Kidney (tissue), 14 donors: ENCODE results near the gene GNRH2. TPM values are rescaled to one million over a fixed set of nuclear protein-coding genes. Genes with fewer than 3 reads are reported as not detected.

Experiments
- DNase-seq, 5 donors: peaks; one replicate each; pipeline ENCODE4 v3.0.0-alpha.2; 2013 to 2020
- FAIRE-seq: peaks from 2 replicates; lab custom pipeline; 2012; peaks lifted over from hg19 to GRCh38; lab: Jason Lieb, UNC
- H3K27ac ChIP-seq, 2 donors: one replicate each; pipeline ENCODE4 v1.7.0; 2013; ENCODE audit warnings: low read depth in 2 of 2, low read length in 2 of 2, inconsistent platforms in 1 of 2
- H3K27me3 ChIP-seq: one replicate; pipeline ENCODE4 v1.7.1; 2013; ENCODE audit warnings: low read length, inconsistent platforms; ENCODE audit not compliant: control insufficient read depth, insufficient read depth
- H3K36me3 ChIP-seq, 3 donors: one replicate each; pipeline versions ENCODE4 v1.7.0 to v1.7.1; 2013; ENCODE audit warnings: low read length in 3 of 3, control low read depth in 1 of 3, inconsistent platforms in 1 of 3; ENCODE audit not compliant: insufficient read depth in 3 of 3, control insufficient read depth in 2 of 3
- H3K4me1 ChIP-seq, 3 donors: one replicate each; pipeline versions ENCODE4 v1.7.0 to v1.7.1; 2013; ENCODE audit warnings: low read length in 3 of 3, inconsistent platforms in 1 of 3, low read depth in 1 of 3; ENCODE audit not compliant: control insufficient read depth in 2 of 3, insufficient read depth in 2 of 3
- H3K4me3 ChIP-seq, 3 donors: one replicate each; pipeline versions ENCODE4 v1.7.0 to v1.8.1; 2013; ENCODE audit warnings: low read length in 3 of 3, control low read depth in 1 of 3, inconsistent platforms in 1 of 3
- H3K9ac ChIP-seq, 3 donors: one replicate each; pipeline versions ENCODE4 v1.7.0 to v1.7.1; 2013; ENCODE audit warnings: low read length in 3 of 3, control low read depth in 1 of 3, inconsistent platforms in 1 of 3
- H3K9me3 ChIP-seq, 3 donors: one replicate each; pipeline versions ENCODE4 v1.7.0 to v1.7.1; 2013; ENCODE audit warnings: low read length in 3 of 3, control low read depth in 1 of 3, inconsistent platforms in 1 of 3; ENCODE audit not compliant: control insufficient read depth in 2 of 3, insufficient read depth in 1 of 3
- intact Hi-C: fragments of 100-400 bp; cut with DNase I; formaldehyde crosslinking; loops from one replicate; pipeline ENCODE4 v1.11.1; 2022
- polyA plus RNA-seq: library from polyadenylated mRNA; stranded (reverse); fragments of 350-450 nt; fragmentation: Illumina TruSeq; extraction: RNeasy Lipid Tissue Mini Kit (QIAGEN cat#74804); gene quantifications from one replicate; pipeline ENCODE4 v1.2.3, GENCODE V29; 2014; ENCODE audit warnings: low read depth, low replicate concordance; ENCODE audit not compliant: insufficient read depth
- total RNA-seq: library from RNA; stranded (reverse); fragmentation: NEBNext Ultra II Directional; extraction: Animal tissue kit (Norgen Biotek cat#: 25700); gene quantifications from one replicate; pipeline ENCODE4 v1.2.1, GENCODE V29; 2021
- TF ChIP-seq, protein P1 (sequence below): IDR thresholded peaks from 3 replicates; pipeline ENCODE4 v1.5.1; 2012; ENCODE audit warnings: mild to moderate bottlenecking, moderate library complexity, borderline replicate concordance; ENCODE audit not compliant: insufficient read depth; ENCODE audit errors: extremely low read depth
- donor health status: control.
- donor health status: control.
- donor health status: control.
- donor health status: control.
- donor health status: control.
- donor health status: DM: yes; HTN: yes; CAD: no.
- donor health status: Normal renal cell carcinoma (clear cell type).

Gene GNRH2
- total and polyA plus RNA-seq, 2 donors from 2014 or later: not detected

DNA sequence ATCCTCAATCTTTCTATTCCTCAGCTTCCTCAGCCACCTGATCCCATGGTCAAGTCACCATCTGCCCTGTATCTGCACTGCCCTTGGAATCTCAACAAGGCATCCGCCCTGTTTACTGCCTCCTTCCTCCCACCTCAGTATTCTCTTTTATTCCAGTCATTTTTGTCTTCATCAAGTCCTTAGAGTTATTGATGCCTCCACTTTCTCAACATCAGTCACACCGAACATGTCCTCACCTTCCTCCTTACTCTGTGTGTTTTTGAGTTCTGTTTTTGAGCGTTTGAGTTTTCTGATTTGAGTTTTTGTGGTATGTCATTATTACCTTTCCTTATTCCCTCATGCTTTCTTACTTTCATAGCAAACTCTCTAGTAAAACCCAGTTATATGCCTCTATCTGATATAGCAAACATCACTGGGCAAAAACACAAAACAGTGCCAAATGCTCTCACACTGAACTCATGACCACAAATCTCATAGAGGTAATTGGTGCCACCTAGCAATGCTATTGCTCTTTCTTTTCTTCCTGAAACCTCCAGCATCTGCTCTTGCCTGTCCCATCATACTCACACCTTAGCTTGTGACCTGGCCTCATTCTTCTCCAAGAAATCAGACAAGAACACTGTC is 11.8 kb upstream of the GNRH2 start:
- H3K9ac ChIP-seq: no peak overlapping the region
- no peaks in the 10 kb centered on the region for H3K9me3 ChIP-seq
- H3K36me3 ChIP-seq: peaks cover 4 to 40% (median 25%) of the 10 kb centered on the region in 3 donors
- H3K27ac ChIP-seq: no peak overlapping the region
- DNase-seq (no peak), FAIRE-seq (no peak)
- no peak overlapping the region for H3K4me3 ChIP-seq
- intact Hi-C loops: no loop called here
- no peaks in the 10 kb centered on the region for H3K27me3 ChIP-seq
- TF ChIP-seq, protein P1, sequence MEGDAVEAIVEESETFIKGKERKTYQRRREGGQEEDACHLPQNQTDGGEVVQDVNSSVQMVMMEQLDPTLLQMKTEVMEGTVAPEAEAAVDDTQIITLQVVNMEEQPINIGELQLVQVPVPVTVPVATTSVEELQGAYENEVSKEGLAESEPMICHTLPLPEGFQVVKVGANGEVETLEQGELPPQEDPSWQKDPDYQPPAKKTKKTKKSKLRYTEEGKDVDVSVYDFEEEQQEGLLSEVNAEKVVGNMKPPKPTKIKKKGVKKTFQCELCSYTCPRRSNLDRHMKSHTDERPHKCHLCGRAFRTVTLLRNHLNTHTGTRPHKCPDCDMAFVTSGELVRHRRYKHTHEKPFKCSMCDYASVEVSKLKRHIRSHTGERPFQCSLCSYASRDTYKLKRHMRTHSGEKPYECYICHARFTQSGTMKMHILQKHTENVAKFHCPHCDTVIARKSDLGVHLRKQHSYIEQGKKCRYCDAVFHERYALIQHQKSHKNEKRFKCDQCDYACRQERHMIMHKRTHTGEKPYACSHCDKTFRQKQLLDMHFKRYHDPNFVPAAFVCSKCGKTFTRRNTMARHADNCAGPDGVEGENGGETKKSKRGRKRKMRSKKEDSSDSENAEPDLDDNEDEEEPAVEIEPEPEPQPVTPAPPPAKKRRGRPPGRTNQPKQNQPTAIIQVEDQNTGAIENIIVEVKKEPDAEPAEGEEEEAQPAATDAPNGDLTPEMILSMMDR: no peak
- no peaks in the 10 kb centered on the region for H3K4me1 ChIP-seq

DNA sequence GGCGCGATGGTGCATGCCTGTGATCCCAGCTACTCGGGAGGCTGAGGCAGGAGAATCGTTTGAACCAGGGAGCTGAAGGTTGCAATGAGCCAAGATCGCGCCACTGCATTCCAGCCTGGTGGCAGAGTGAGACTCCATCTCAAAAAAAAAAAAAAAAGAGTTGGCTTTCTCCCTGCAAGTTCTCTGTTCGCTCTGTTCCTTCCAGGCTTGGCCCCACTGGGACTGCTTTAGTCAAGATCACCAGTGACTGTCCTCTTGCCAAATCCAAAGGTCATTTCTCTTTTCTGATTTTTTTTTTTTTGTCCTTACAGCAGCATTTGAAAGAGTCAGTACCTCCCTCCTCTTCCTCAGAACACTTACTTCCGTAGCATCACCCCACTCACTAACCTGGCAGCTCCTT is 10.8 kb upstream of the GNRH2 start:
- H3K9ac ChIP-seq: no peak overlapping the region
- peak in 1 of 5 donors; percentile 86 for DNase-seq
- TF ChIP-seq, protein P1: no peak
- no peak for FAIRE-seq
- no peaks in the 10 kb centered on the region for H3K9me3 ChIP-seq
- no peak overlapping the region for H3K27ac ChIP-seq
- no peaks in the 10 kb centered on the region for H3K27me3 ChIP-seq
- H3K36me3 ChIP-seq: peaks cover 4 to 40% (median 29%) of the 10 kb centered on the region in 3 donors
- intact Hi-C loops: no loop called here
- H3K4me1 ChIP-seq: no peaks in the 10 kb centered on the region
- no peak overlapping the region for H3K4me3 ChIP-seq

- peaks cover 6 to 49% (median 33%) of the 10 kb centered on the region in 3 donors for H3K36me3 ChIP-seq
- intact Hi-C loops: no loop called here
- no peak for DNase-seq
Observed at GRCh38 chr20:3037654-3038053, 5.8 kb upstream of the GNRH2 start.

More at GRCh38 chr20:3037654-3038053, 5.8 kb upstream of the GNRH2 start:
- FAIRE-seq: no peak
- peaks cover 2 to 8% (median 4%) of the 10 kb centered on the region in 3 donors for H3K4me1 ChIP-seq
- H3K4me3 ChIP-seq: no peak overlapping the region
- H3K9me3 ChIP-seq: no peaks in the 10 kb centered on the region
- H3K9ac ChIP-seq: no peak overlapping the region
- H3K27me3 ChIP-seq: no peaks in the 10 kb centered on the region
- TF ChIP-seq, protein P1: no peak
- H3K27ac ChIP-seq: no peak overlapping the region
